Measurements from ENCODE around the gene BTBD17. TPM values are rescaled to one million over a fixed set of nuclear protein-coding genes. Genes with fewer than 3 reads are reported as not detected.

The BTBD17 gene
- total and polyA plus RNA-seq, 4 donors = 9.4 to 31.0 (median 17.7) TPM

DNA sequence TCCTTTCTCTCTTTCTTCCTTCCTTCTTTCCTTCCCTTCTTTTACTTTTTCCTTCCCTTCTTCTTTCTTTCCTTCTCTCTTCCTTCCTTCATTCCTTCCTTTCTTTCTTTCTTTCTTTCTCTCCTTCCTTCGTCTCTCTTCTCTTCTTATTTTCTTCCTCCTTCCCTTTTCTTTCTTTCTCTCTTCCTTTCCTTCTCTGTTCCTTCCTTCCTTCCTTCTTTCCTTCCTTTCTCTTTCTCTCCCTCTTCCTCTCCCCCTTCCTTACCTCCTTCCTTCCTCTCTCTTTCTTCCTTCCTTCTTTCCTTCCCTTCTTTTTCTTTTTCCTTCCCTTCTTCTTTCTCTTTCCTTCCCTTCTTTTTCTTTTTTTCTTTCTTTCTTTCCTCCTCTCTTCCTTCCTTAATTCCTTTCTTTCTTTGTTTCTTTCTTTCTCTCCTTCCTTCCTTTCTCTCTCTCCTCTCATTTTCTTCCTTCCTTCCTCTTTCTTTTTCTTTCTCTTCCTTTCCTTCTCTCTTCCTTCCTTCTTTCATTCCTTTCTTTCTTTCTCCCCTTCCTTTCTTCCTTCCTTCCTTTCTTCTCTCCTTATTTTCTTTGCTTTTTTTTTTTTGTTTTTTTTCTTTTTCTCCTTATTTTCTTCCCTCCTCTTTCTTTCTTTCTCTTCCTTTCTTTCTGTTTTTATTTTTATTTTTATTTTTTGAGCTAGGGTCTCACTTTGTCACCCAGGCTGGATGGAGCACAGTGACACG lies 28.4 kb upstream of the BTBD17 start:
- 78% methylated on average over 2 of the region's 2 CpGs for WGBS (ENCODE audit: insufficient coverage)
- DNase-seq (ENCODE audit: low read depth in 4 of 6, low spot score in 6 of 6) = no peak
- no peak overlapping the region for H3K4me3 ChIP-seq (ENCODE audit: low read depth, low read length)

GRCh38 chr17:74389084-74389753 lies 27.6 kb upstream of the BTBD17 start:
- Histone ChIP-seq H3K4me1 (ENCODE audit: control insufficient read depth, insufficient read depth, low read length) (peaks cover 11% of the 10 kb centered on the region), H3K36me3 (ENCODE audit: control insufficient read depth, insufficient read depth, low read length) (no peaks in the 10 kb centered on the region), H3K9me3 (ENCODE audit: control insufficient read depth, insufficient read depth, low read length) (no peaks in the 10 kb centered on the region), H3K27me3 (ENCODE audit: control insufficient read depth, insufficient read depth, low read length) (no peaks in the 10 kb centered on the region), H3K4me3 (ENCODE audit: low read depth, low read length) (no peak overlapping the region), H3K27ac (ENCODE audit: low read depth, low read length) (no peak overlapping the region)
- no peak for DNase-seq (ENCODE audit: low read depth in 4 of 6, low spot score in 6 of 6)
- 55% methylated on average over 11 of the region's 12 CpGs for WGBS (ENCODE audit: insufficient coverage)

More for the DNA sequence above, 28.4 kb upstream of the BTBD17 start:
- Histone ChIP-seq H3K4me1 (ENCODE audit: control insufficient read depth, insufficient read depth, low read length) (peaks cover 19% of the 10 kb centered on the region), H3K36me3 (ENCODE audit: control insufficient read depth, insufficient read depth, low read length) (no peaks in the 10 kb centered on the region), H3K9me3 (ENCODE audit: control insufficient read depth, insufficient read depth, low read length) (no peaks in the 10 kb centered on the region), H3K27ac (ENCODE audit: low read depth, low read length) (no peak overlapping the region), H3K27me3 (ENCODE audit: control insufficient read depth, insufficient read depth, low read length) (no peaks in the 10 kb centered on the region)

GRCh38 chr17:74387365-74388218 lies 25.9 kb upstream of the BTBD17 start:
- no peak for DNase-seq (ENCODE audit: low read depth in 4 of 6, low spot score in 6 of 6)
- Histone ChIP-seq H3K4me3 (ENCODE audit: low read depth, low read length) (no peak overlapping the region), H3K9me3 (ENCODE audit: control insufficient read depth, insufficient read depth, low read length) (no peaks in the 10 kb centered on the region), H3K27ac (ENCODE audit: low read depth, low read length) (no peak overlapping the region), H3K27me3 (ENCODE audit: control insufficient read depth, insufficient read depth, low read length) (no peaks in the 10 kb centered on the region), H3K36me3 (ENCODE audit: control insufficient read depth, insufficient read depth, low read length) (no peaks in the 10 kb centered on the region), H3K4me1 (ENCODE audit: control insufficient read depth, insufficient read depth, low read length) (no peaks in the 10 kb centered on the region)
- 80% methylated on average over 8 of the region's 17 CpGs for WGBS (ENCODE audit: insufficient coverage)

GRCh38 chr17:74386386-74386785 lies 24.7 kb upstream of the BTBD17 start:
- DNase-seq (ENCODE audit: low read depth in 4 of 6, low spot score in 6 of 6) = no peak
- H3K27ac ChIP-seq (ENCODE audit: low read depth, low read length) = no peak overlapping the region
- H3K4me3 ChIP-seq (ENCODE audit: low read depth, low read length) = no peak overlapping the region
- WGBS (ENCODE audit: insufficient coverage) = 73% methylated on average over 7 of the region's 8 CpGs
- no peaks in the 10 kb centered on the region for H3K27me3 ChIP-seq (ENCODE audit: control insufficient read depth, insufficient read depth, low read length)
- no peaks in the 10 kb centered on the region for H3K36me3 ChIP-seq (ENCODE audit: control insufficient read depth, insufficient read depth, low read length)
- H3K4me1 ChIP-seq (ENCODE audit: control insufficient read depth, insufficient read depth, low read length) = no peaks in the 10 kb centered on the region
- no peaks in the 10 kb centered on the region for H3K9me3 ChIP-seq (ENCODE audit: control insufficient read depth, insufficient read depth, low read length)

DNA sequence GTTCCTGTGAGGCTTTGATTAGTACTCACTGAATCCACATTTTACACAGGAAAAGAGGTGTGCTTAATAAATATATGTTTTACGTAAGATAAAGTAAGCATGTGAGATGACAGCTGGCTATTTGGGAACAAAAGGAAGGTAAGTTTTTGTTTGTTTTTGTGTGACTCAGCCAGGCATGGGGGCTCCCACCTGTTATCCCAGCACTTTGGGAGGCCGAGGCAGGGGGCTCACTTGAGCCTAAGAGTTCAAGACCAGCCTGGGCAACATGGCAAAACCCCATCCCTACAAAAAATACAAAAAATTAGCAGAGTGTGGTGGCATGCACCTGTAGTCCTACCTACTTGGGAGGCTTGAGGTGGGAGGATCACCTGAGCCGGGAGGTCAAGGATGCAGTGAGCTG lies 23.5 kb upstream of the BTBD17 start:
- Histone ChIP-seq H3K27ac (ENCODE audit: low read depth, low read length) (no peak overlapping the region), H3K9me3 (ENCODE audit: control insufficient read depth, insufficient read depth, low read length) (no peaks in the 10 kb centered on the region), H3K4me3 (ENCODE audit: low read depth, low read length) (no peak overlapping the region), H3K36me3 (ENCODE audit: control insufficient read depth, insufficient read depth, low read length) (no peaks in the 10 kb centered on the region), H3K27me3 (ENCODE audit: control insufficient read depth, insufficient read depth, low read length) (no peaks in the 10 kb centered on the region), H3K4me1 (ENCODE audit: control insufficient read depth, insufficient read depth, low read length) (peaks cover 4% of the 10 kb centered on the region)
- DNase-seq (ENCODE audit: low read depth in 4 of 6, low spot score in 6 of 6) = no peak
- WGBS (ENCODE audit: insufficient coverage) = 96% methylated on average over 3 of the region's 3 CpGs

GRCh38 chr17:74383141-74383540 lies 21.5 kb upstream of the BTBD17 start:
- WGBS (ENCODE audit: insufficient coverage) = 96% methylated on average over 3 of the region's 5 CpGs
- no peak overlapping the region for H3K4me3 ChIP-seq (ENCODE audit: low read depth, low read length)
- H3K4me1 ChIP-seq (ENCODE audit: control insufficient read depth, insufficient read depth, low read length) = peaks cover 18% of the 10 kb centered on the region
- H3K27me3 ChIP-seq (ENCODE audit: control insufficient read depth, insufficient read depth, low read length) = no peaks in the 10 kb centered on the region
- no peak for DNase-seq (ENCODE audit: low read depth in 4 of 6, low spot score in 6 of 6)
- H3K27ac ChIP-seq (ENCODE audit: low read depth, low read length) = no peak overlapping the region
- H3K36me3 ChIP-seq (ENCODE audit: control insufficient read depth, insufficient read depth, low read length) = no peaks in the 10 kb centered on the region
- H3K9me3 ChIP-seq (ENCODE audit: control insufficient read depth, insufficient read depth, low read length) = no peaks in the 10 kb centered on the region

- 89% methylated on average over 11 of the region's 15 CpGs for WGBS (ENCODE audit: insufficient coverage)
- no peak for DNase-seq (ENCODE audit: low read depth in 4 of 6, low spot score in 6 of 6)
These were observed 19.5 kb upstream of the BTBD17 start for GRCh38 chr17:74380959-74381808.

GRCh38 chr17:74380086-74380958 lies 18.7 kb upstream of the BTBD17 start:
- Histone ChIP-seq H3K4me1 (ENCODE audit: control insufficient read depth, insufficient read depth, low read length) (peaks cover 18% of the 10 kb centered on the region), H3K36me3 (ENCODE audit: control insufficient read depth, insufficient read depth, low read length) (no peaks in the 10 kb centered on the region), H3K4me3 (ENCODE audit: low read depth, low read length) (no peak overlapping the region), H3K9me3 (ENCODE audit: control insufficient read depth, insufficient read depth, low read length) (no peaks in the 10 kb centered on the region), H3K27ac (ENCODE audit: low read depth, low read length) (no peak overlapping the region), H3K27me3 (ENCODE audit: control insufficient read depth, insufficient read depth, low read length) (no peaks in the 10 kb centered on the region)
- WGBS (ENCODE audit: insufficient coverage) = 44% methylated on average over 6 of the region's 17 CpGs
- peak in 1 of 6 donors; percentile 39 for DNase-seq (ENCODE audit: low read depth in 4 of 6, low spot score in 6 of 6)

More at GRCh38 chr17:74380959-74381808, 19.5 kb upstream of the BTBD17 start:
- Histone ChIP-seq H3K9me3 (ENCODE audit: control insufficient read depth, insufficient read depth, low read length) (no peaks in the 10 kb centered on the region), H3K27me3 (ENCODE audit: control insufficient read depth, insufficient read depth, low read length) (no peaks in the 10 kb centered on the region), H3K4me1 (ENCODE audit: control insufficient read depth, insufficient read depth, low read length) (peaks cover 18% of the 10 kb centered on the region), H3K4me3 (ENCODE audit: low read depth, low read length) (no peak overlapping the region), H3K36me3 (ENCODE audit: control insufficient read depth, insufficient read depth, low read length) (no peaks in the 10 kb centered on the region), H3K27ac (ENCODE audit: low read depth, low read length) (no peak overlapping the region)
